NT2/D1 (cell line): ENCODE data around the gene IL1RAP.

Experiments used
- SUZ12 ChIP-seq: IDR thresholded peaks from 2 replicates; pipeline ENCODE4 v1.6.1; 2011; ENCODE audit not compliant: insufficient read length, insufficient read depth; ENCODE audit errors: extremely low read depth
- YY1 ChIP-seq: IDR thresholded peaks from 2 replicates; pipeline ENCODE4 v1.6.1; 2011; ENCODE audit not compliant: insufficient read length, insufficient read depth
- ZNF274 ChIP-seq: IDR thresholded peaks from 2 replicates; pipeline ENCODE4 v1.6.1; 2011; ENCODE audit warnings: mild to moderate bottlenecking, low read depth, low read length

DNA sequence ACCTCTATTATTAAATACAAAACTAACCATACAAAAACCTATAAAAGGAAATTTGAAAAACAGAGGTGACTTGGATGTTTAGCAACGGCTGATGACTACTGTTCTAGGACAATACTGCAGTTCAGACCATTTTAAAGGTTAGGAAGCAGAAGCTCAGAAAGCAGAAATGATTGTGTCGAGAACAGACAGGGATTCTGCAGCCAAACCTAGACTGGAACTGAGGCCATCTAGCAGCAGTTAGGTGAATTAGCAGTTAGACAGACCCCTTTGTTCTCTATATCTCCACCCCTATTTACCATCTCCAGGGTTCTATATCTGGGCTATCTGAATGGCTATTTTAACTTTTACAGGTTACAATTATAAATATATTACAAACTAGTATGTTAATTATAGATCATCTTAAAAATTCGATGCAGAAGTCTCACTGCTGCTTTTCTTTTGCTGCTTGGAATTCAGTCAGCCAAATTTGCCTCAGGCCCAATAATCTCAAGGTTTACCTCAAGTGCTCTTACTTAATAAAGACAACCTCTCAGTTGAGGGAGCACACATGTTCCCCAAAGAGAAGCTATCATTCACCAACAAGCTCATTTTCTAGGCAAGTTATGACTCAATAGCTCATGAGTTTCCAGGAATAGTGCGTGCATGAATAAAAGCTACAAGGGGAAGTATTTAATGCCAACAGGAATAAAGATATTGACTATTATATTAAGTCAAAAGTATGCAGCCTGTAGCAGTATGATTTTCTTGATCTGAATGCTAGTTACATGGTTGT lies 9.3 kb upstream of the IL1RAP start:
- TF ChIP-seq ZNF274 (no peak), YY1 (no peak), SUZ12 (no peak)
